Endothelial cell of hepatic sinusoid (primary cell): ENCODE results near the gene COL4A1.
"Not testable (repeated sequence)": the region's sequence is repeated elsewhere in the genome, so short reads cannot be mapped to it uniquely, and the experiment has no call there.

ENCODE experiments used
- in situ Hi-C: cut with HindIII; loops from 2 replicates; pipeline ENCODE4 v1.10.0; 2017; ENCODE audit warnings: low sequenced_read_pairs

The COL4A1 gene

GRCh38 chr13:110125613-110126272 is 181.2 kb downstream of the COL4A1 start:
- in situ Hi-C loops = no loop called here

GRCh38 chr13:110125157-110125556 is 181.8 kb downstream of the COL4A1 start:
- in situ Hi-C loops = no loop called here

GRCh38 chr13:110124201-110124940 is 182.6 kb downstream of the COL4A1 start:
- in situ Hi-C loops = no loop called here

GRCh38 chr13:110123041-110123809 is 183.7 kb downstream of the COL4A1 start:
- in situ Hi-C loops = no loop called here

- in situ Hi-C loops = no loop called here
Observed at GRCh38 chr13:110121422-110122083, 185.4 kb downstream of the COL4A1 start.

- in situ Hi-C loops = no loop called here
Observed at GRCh38 chr13:110119935-110120905, 186.7 kb downstream of the COL4A1 start.

GRCh38 chr13:110118106-110118505 is 188.9 kb downstream of the COL4A1 start:
- in situ Hi-C loops = no loop called here

- in situ Hi-C loops = no loop called here
Observed at GRCh38 chr13:110116072-110116487, 190.9 kb downstream of the COL4A1 start.

GRCh38 chr13:110115591-110115990 is 191.4 kb downstream of the COL4A1 start:
- in situ Hi-C loops = no loop called here

GRCh38 chr13:110114316-110114715 is 192.6 kb downstream of the COL4A1 start:
- in situ Hi-C loops = no loop called here

- in situ Hi-C loops = no loop called here
Observed at GRCh38 chr13:110113284-110113764, 193.6 kb downstream of the COL4A1 start.

- in situ Hi-C loops = not testable (repeated sequence)
Observed at GRCh38 chr13:110112379-110112778, 194.6 kb downstream of the COL4A1 start.

- in situ Hi-C loops = no loop called here
Observed at GRCh38 chr13:110110783-110111182, 196.2 kb downstream of the COL4A1 start.

GRCh38 chr13:110109910-110110309 is 197.0 kb downstream of the COL4A1 start:
- in situ Hi-C loops = loop anchor here (5.0 to 10.0 kb wide), 2 partner anchors 165 to 1158 kb away; no protein-coding TSS in a partner anchor

GRCh38 chr13:110109140-110109783 is 197.7 kb downstream of the COL4A1 start:
- in situ Hi-C loops = loop anchor here (5.0 to 10.0 kb wide), 2 partner anchors 164 to 1157 kb away; no protein-coding TSS in a partner anchor

GRCh38 chr13:110108348-110109139 is 198.4 kb downstream of the COL4A1 start:
- in situ Hi-C loops = loop anchor here (5.0 to 10.0 kb wide), 2 partner anchors 164 to 1156 kb away; no protein-coding TSS in a partner anchor

- in situ Hi-C loops = loop anchor here (5.0 to 10.0 kb wide), 2 partner anchors 163 to 1155 kb away; no protein-coding TSS in a partner anchor
Observed at GRCh38 chr13:110107568-110108347, 199.2 kb downstream of the COL4A1 start.
